Mesothelial cell of epicardium (in vitro differentiated cells): Measurements from ENCODE around the gene GOLGA6C. TPM values are rescaled to one million over a fixed set of nuclear protein-coding genes. Genes with fewer than 3 reads are reported as not detected.

ENCODE experiments used
- DNase-seq, 2 experiments: peaks; one replicate each; pipeline ENCODE4 v3.0.0; 2021; ENCODE audit warnings: low spot score in 2 of 2; ENCODE audit not compliant: unreplicated experiment in 2 of 2
- H3K27ac Mint-ChIP-seq: 2 replicates; pipeline ENCODE4 v1.8.0; 2021; ENCODE audit warnings: mixed read lengths
- H3K27me3 Mint-ChIP-seq: 2 replicates; pipeline ENCODE4 v1.8.0; 2021; ENCODE audit warnings: low read depth, mixed read lengths
- H3K36me3 Mint-ChIP-seq: 2 replicates; pipeline ENCODE4 v1.8.0; 2021; ENCODE audit warnings: mixed read lengths
- H3K4me1 Mint-ChIP-seq: 2 replicates; pipeline ENCODE4 v1.8.0; 2021; ENCODE audit warnings: mixed read lengths
- H3K4me3 Mint-ChIP-seq: 2 replicates; pipeline ENCODE4 v1.8.0; 2021; ENCODE audit warnings: mild to moderate bottlenecking, moderate library complexity, mixed read lengths
- H3K9me3 Mint-ChIP-seq: 2 replicates; pipeline ENCODE4 v1.8.0; 2021; ENCODE audit warnings: mixed read lengths
- CTCF ChIP-seq: fragments of 200-600 bp; sonication (generic); IDR thresholded peaks from one replicate; pipeline ENCODE4 v1.5.0; 2021; ENCODE audit warnings: antibody characterized with exemption; ENCODE audit not compliant: unreplicated experiment
- total RNA-seq: library from RNA; stranded (reverse); gene quantifications from 3 replicates; pipeline ENCODE4 v1.2.1, GENCODE V29; 2021

Gene GOLGA6C
- total RNA-seq, 1 donor from 2014 or later: 0.20 TPM

GRCh38 chr15:75212200-75212858 lies 45.8 kb upstream of the GOLGA6C start:
- no peak overlapping the region for H3K4me3 Mint-ChIP-seq
- peaks cover 4% of the 10 kb centered on the region for H3K36me3 Mint-ChIP-seq
- no peak overlapping the region for H3K27ac Mint-ChIP-seq
- DNase-seq: no peak
- no peaks in the 10 kb centered on the region for H3K27me3 Mint-ChIP-seq
- peaks cover 6% of the 10 kb centered on the region for H3K4me1 Mint-ChIP-seq
- no peak for TF ChIP-seq CTCF
- no peaks in the 10 kb centered on the region for H3K9me3 Mint-ChIP-seq

- no peak overlapping the region for H3K27ac Mint-ChIP-seq
- no peak for DNase-seq
These were observed 44.8 kb upstream of the GOLGA6C start for GRCh38 chr15:75213212-75213767.

GRCh38 chr15:75213768-75214221 lies 44.3 kb upstream of the GOLGA6C start:
- no peak for TF ChIP-seq CTCF
- H3K27ac Mint-ChIP-seq: no peak overlapping the region

More at GRCh38 chr15:75213212-75213767, 44.8 kb upstream of the GOLGA6C start:
- H3K27me3 Mint-ChIP-seq: no peaks in the 10 kb centered on the region
- no peak for TF ChIP-seq CTCF
- H3K36me3 Mint-ChIP-seq: peaks cover 4% of the 10 kb centered on the region
- H3K4me3 Mint-ChIP-seq: no peak overlapping the region
- H3K9me3 Mint-ChIP-seq: no peaks in the 10 kb centered on the region
- peaks cover 8% of the 10 kb centered on the region for H3K4me1 Mint-ChIP-seq

GRCh38 chr15:75214293-75215096 lies 43.6 kb upstream of the GOLGA6C start:
- Mint-ChIP-seq H3K27ac (no peak overlapping the region), H3K4me1 (peaks cover 8% of the 10 kb centered on the region), H3K4me3 (no peak overlapping the region), H3K9me3 (no peaks in the 10 kb centered on the region), H3K36me3 (no peaks in the 10 kb centered on the region), H3K27me3 (no peaks in the 10 kb centered on the region)
- no peak for DNase-seq
- no peak for TF ChIP-seq CTCF

More at GRCh38 chr15:75213768-75214221, 44.3 kb upstream of the GOLGA6C start:
- Mint-ChIP-seq H3K36me3 (peaks cover 4% of the 10 kb centered on the region), H3K4me1 (peaks cover 9% of the 10 kb centered on the region), H3K9me3 (no peaks in the 10 kb centered on the region), H3K27me3 (no peaks in the 10 kb centered on the region), H3K4me3 (no peak overlapping the region)
- DNase-seq: no peak

- TF ChIP-seq CTCF: no peak
- DNase-seq: no peak
- Mint-ChIP-seq H3K4me3 (no peak overlapping the region), H3K9me3 (no peaks in the 10 kb centered on the region), H3K27me3 (no peaks in the 10 kb centered on the region), H3K4me1 (peaks cover 7% of the 10 kb centered on the region), H3K36me3 (no peaks in the 10 kb centered on the region), H3K27ac (no peak overlapping the region)
These were observed 42.8 kb upstream of the GOLGA6C start for GRCh38 chr15:75215107-75216004.
